GM18520 (cell line): ENCODE measurements around the gene COX19.

ENCODE experiments used
- ATAC-seq: cut with Tn5 transposase; IDR thresholded peaks from one replicate; pipeline ENCODE4 v1.9.1; 2021; ENCODE audit not compliant: unreplicated experiment

Gene COX19

GRCh38 chr7:992709-993607 is 17.6 kb upstream of the COX19 start:
- ATAC-seq, result peak; percentile 87

- ATAC-seq, result no peak
Observed at GRCh38 chr7:991729-992656, 16.6 kb upstream of the COX19 start.

- no peak for ATAC-seq
Observed at GRCh38 chr7:990933-991728, 15.8 kb upstream of the COX19 start.

- no peak for ATAC-seq
Observed at GRCh38 chr7:990352-990932, 15.1 kb upstream of the COX19 start.

GRCh38 chr7:988963-989529 is 13.7 kb upstream of the COX19 start:
- no peak for ATAC-seq

- no peak for ATAC-seq
Observed at GRCh38 chr7:988426-988911, 13.1 kb upstream of the COX19 start.

- ATAC-seq, result no peak
Observed at GRCh38 chr7:987909-988308, 12.6 kb upstream of the COX19 start.

GRCh38 chr7:986766-987751 is 11.7 kb upstream of the COX19 start:
- no peak for ATAC-seq

GRCh38 chr7:985915-986741 is 10.8 kb upstream of the COX19 start:
- no peak for ATAC-seq

GRCh38 chr7:985127-985416 is 9.7 kb upstream of the COX19 start:
- no peak for ATAC-seq

- ATAC-seq, result no peak
Observed at GRCh38 chr7:984361-985126, 9.2 kb upstream of the COX19 start.

- no peak for ATAC-seq
Observed at GRCh38 chr7:983616-984071, 8.3 kb upstream of the COX19 start.

GRCh38 chr7:983004-983615 is 7.8 kb upstream of the COX19 start, which contains the start of gene CYP2W1:
CYP2W1 (plus strand) TSS chr7:983181; CDS start chr7:983212, 31 bp downstream.
- ATAC-seq, result no peak

- ATAC-seq, result no peak
Observed at GRCh38 chr7:982511-983003, 7.2 kb upstream of the COX19 start.

GRCh38 chr7:981793-982510 is 6.6 kb upstream of the COX19 start:
- ATAC-seq, result no peak
